ENCODE results near the gene ARFGAP2.

The ARFGAP2 gene

DNA sequence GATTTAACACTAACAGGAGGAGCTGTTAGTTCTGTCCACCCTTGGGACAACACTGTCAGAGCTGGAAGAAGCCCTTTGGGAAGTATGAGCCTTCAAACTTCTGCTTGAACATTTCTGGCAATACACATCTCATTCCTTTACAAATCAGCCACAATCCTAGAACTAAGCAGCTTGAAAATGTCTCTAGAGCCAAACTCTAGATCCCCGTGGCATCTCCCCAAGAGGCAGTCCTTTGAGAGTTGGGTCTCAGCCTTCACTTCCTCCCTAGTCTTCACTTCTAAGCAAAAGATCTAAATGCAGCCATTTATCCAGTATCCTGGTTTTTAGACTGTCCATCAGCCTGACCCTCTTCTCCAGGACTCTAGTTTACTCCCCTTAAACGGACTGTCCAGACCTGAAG is 26.9 kb downstream of the ARFGAP2 start:
- DNase-seq = no peak

GRCh38 chr11:47148903-47149531 is 27.7 kb downstream of the ARFGAP2 start:
- DNase-seq = peak in 18 of 56 donors; percentile 14 to 56 (median 35)

DNA sequence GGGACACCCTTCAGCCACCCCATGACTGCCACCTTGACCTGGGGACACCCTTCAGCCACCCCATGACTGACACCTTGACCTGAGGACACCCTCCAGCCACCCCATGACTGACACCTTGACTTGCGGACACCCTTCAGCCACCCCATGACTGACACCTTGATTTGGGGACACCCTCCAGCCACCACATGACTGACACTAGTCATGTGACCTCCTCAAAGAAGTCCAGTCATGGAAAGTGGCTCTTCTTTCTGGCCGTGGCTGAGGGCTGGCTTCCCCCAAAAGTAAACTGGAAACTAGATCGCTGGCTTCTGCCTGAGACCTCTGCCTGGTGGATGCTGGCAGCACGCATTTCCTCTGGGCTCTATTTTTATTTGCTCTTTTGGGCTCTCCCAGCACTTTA is 28.4 kb downstream of the ARFGAP2 start:
- DNase-seq = no peak

DNA sequence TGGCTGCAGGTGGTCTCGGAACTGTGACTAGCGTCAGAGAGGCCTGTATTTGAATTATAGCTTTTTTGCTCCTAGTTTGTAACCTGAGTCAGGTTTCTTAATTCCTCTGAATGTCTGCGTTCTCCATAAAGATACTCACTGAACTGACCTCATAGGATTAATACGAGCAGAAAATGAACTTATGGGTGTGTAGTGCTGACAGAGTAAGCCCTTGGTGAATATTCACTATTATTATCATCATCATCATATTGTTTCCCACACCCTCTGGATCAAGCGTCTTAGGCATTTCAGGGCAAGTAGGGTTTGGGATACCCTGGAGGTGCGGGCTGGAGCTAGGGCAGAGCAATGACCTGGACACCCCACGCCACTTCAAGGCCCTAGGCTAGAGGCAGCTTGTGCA is 29.0 kb downstream of the ARFGAP2 start:
- DNase-seq = no peak

DNA sequence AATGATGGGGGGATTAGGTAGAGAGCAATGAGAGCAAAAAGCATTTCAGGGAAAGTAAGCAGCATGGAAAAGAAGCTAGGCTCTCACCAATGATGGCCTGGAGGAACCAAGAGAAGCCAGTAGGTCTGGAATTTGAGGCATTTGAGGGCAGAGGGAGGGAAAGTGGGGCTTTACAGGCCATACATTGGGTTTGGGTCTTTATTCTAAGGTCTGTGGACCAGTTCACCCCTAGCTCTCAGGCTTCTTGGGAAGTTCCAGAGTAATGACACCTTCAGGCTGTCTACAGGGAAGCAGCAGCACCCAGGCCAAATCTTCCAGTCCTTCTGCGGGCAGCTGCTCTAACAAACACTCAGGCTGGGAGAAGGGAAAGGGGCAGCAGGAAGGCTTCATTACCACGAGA is 29.4 kb downstream of the ARFGAP2 start:
- DNase-seq = no peak

GRCh38 chr11:47144541-47144940 is 32.1 kb downstream of the ARFGAP2 start:
- DNase-seq = no peak

- no peak for DNase-seq
These were observed 33.4 kb downstream of the ARFGAP2 start for GRCh38 chr11:47143322-47143721.

DNA sequence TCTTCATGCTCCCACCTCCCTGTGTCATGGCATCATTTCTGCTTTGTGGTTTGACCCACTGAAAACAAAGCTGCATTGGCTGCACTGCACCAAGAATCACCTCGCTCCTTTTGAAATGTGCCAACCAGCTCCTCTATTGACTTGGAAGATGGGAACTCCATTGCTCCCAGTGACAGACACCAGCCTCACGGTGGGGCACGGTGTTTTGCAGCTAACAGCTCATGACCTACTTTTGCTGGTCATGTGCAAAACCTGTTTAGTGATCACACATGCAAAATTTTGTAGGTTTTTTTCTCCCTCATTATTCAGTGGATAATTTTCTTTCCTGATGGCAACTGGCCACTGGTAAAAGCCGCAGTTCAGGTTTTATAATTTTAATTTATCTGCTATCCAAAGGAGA is 36.8 kb downstream of the ARFGAP2 start:
- DNase-seq = no peak

DNA sequence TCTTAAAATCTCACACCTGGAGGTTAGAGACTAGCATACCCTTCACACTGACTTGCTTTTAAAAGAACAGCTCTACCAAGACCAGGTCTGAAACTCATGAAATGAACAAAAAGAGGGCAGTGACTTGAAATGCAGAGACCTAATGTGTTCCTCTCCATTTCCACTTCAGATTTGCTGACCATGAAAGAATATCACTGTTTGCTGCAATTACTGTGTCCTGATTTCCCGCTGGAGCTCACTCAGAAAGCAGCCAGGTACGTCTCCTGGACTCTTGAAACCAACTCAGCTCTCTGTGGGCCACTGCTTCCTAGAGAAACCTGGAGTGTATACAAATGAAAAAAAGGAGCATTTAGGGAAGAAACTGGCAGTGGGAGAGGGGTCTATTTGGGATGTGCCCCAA is 39.2 kb downstream of the ARFGAP2 start:
- DNase-seq = no peak

DNA sequence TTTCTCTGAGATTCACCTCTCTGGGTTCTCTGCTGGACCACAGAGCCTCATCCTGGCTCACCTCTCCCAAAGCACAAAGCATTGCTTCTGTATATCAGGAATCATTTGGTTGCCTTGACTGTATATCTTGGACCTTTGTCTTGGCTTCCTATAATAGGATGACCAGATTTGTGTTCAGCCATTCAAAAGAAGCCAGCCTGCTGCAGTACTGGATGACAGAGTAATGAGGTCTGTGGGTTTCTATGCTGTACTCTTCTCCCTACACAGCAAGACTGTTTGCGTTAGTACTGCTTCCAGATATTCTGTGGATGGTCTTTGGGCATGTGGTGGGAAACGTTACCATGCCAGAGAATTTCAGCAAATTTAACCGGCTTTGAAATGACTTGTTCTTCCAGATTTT is 39.8 kb downstream of the ARFGAP2 start:
- no peak for DNase-seq

GRCh38 chr11:47136327-47136726 is 40.4 kb downstream of the ARFGAP2 start:
- DNase-seq = no peak

GRCh38 chr11:47132981-47133380 is 43.7 kb downstream of the ARFGAP2 start:
- DNase-seq = no peak

DNA sequence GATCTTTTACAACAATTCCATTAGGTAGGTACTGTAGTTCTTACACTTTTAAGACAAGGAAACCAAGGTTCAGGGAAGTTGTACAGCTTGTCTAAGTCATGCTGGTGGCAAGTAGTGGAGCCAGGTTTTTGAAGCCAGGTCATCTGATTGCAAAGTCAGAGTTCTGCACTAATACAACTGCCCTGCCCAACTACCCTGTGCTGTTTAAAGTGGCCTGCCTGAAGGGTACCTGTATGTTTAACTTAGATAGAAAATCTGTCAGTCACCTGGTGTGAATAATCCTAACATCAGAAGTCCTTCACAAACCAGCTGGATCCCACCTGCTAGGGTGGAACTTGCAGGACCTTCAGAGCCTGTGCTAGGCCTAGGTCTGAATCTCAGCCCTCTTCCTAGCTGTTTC is 44.2 kb downstream of the ARFGAP2 start:
- no peak for DNase-seq

DNA sequence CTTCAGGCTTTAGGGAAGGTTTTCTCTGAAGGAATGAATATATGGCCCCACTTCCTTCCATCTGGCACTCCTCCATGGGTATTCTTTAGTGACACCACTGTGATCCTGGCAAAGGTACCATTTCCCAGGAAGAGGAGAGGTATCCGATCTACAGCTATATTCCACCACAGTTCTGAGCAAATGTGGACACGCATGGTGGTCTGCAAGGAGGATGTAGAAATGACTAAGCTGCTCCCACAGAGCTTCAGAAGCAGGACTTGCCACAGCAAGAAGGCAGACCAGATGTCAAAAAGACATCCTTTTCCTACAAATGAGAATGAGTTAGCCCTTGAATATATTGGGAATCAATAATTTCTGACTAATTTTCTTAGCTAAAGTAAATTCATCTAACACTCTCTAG is 45.5 kb downstream of the ARFGAP2 start:
- no peak for DNase-seq

DNA sequence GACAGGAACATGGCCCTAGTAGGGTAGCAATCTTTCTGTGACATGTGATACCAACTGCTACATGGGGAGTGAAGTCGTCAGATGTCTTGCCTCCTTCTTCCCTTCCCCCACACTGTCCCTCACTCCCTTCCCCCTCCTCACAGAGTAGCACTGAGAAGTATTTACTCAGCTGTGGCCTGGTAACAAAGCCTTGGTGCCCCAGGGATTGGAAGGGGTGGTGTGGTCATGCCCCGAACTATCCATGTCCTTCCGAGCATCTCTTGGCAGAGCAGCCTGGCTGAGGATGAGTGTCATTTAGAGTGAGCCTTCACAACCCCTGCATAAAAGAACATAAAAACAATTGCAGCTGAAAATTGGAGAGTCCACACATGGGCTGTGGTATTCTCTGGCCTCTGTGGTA is 46.1 kb downstream of the ARFGAP2 start:
- no peak for DNase-seq

DNA sequence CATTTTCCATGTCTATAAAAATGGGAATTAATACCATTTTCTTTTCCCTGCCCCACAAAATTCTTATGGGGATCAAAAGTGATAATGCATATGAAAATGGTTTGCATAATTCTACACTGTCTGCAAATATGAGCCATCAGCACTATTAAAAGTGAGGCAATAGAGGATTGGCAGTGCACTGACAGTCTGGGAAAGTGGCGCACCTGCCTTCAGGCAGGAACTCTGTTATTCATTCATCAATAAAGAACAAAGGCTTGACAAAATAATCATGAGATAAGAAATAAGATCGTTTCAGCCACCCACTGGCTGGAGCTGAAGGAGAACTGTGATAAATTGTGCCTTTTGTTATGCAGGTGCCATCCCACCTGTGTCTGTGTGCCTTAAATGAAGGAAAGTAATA is 49.5 kb downstream of the ARFGAP2 start:
- DNase-seq = peak in 2 of 56 donors; percentile 24 to 29

GRCh38 chr11:47125083-47125482 is 51.6 kb downstream of the ARFGAP2 start:
- no peak for DNase-seq

- no peak for DNase-seq
These were observed 52.0 kb downstream of the ARFGAP2 start for GRCh38 chr11:47124675-47125074.

DNA sequence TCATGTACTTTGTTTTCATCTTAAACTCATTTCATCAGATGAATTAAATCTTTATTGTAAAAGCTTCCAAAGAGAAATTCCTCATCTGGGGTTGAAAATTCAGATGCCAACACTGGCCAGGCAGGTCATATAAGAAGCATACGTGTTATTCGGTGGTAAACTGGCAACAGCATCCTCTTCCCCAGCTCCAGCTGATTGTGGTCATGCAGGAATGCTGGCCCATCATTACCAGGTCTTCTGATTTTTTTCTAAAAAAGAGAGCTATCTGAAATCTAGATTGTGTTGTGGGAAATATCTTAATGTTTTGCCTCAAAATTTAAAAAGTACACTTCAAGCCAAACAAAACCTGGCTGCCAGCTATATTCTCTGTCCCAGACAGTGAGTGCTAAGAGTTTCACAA is 53.6 kb downstream of the ARFGAP2 start:
- DNase-seq = no peak

- no peak for DNase-seq
These were observed 54.9 kb downstream of the ARFGAP2 start for GRCh38 chr11:47121731-47122130.

DNA sequence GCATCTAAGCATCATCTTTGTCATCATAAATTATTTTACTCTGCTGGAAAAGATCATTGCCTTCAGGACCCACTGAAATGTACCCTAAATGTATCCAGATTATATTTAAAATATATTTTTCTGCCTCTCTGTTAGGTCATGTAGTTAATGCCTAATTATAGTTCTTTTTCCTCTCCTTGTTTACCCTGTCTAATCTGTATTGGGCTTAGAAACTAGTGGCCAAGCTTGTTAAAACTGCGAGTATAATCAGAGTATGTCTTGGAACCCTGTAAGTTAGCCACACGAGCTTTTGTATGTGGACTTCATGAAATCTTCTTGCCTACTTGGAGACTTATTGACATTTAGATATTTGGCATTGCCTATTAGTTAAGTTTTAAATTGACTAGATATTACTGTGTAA is 55.6 kb downstream of the ARFGAP2 start:
- no peak for DNase-seq

DNA sequence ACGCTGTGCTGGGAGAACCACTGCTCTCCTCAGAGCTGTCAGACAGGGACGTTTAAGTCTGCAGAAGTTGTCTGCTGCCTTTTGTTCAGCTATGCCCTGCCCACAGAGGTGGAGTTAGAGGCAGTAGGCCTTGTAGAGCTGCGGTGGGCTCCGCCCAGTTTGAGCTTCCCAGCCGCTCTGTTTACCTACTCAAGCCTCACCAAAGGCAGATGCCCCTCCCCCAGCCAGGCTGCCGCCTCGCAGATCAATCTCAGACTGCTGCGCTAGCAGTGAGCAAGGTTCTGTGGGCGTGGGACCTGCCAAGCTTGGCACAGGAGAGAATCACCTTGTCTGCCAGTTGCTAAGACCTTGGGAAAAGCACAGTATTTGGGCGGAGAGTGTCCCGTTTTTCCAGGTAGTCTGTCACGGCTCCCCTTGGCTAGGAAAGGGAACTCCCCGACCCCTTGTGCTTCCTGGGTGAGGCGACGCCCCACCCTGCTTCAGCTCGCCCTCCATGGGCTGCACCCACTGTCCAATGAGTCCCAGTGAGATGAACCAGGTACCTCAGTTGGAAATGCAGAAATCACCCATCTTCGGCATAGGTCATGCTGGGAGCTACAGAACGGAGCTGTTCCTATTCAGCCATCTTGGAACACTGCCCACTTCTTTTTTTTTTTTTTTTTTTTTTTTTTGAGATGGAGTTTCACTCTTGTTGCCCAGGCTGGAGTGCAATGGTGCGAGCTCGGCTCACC is 57.6 kb downstream of the ARFGAP2 start:
- peak in 42 of 56 donors; percentile 19 to 91 (median 66) for DNase-seq

All from nucleus accumbens (tissue), 56 donors.